CD4-positive, alpha-beta T cell treated with Interleukin-15 for 4 hours (primary cell): ENCODE data around the gene LCE6A.

Experiments
- DNase-seq: peaks from one replicate; pipeline ENCODE4 v3.0.0-alpha.2; 2020; ENCODE audit warnings: low spot score

The LCE6A gene, protein sequence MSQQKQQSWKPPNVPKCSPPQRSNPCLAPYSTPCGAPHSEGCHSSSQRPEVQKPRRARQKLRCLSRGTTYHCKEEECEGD

DNA sequence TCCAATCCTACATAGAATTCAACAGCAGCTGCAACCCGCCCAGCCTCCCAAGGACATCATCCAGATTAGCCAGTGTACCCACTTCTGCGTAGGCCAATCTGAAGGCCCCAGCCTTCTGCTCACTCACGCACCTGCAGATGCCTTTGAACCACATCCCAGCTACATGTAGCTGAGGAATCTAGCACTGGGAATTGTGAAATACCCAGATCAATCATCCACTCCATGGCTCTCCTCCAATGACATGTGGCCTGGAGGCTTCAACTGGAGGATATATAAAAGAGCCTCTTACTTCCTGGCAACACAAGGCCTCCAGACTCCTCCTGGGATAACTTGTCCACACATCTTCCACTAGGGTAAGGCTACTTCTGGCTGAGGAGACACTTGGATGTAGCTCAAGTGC lies at the start of gene LCE6A:
Gene LCE6A (plus strand): TSS at position 301 of the 400 bp plus-strand sequence. CDS start 665 bp downstream, outside the sequence.
- no peak for DNase-seq

DNA sequence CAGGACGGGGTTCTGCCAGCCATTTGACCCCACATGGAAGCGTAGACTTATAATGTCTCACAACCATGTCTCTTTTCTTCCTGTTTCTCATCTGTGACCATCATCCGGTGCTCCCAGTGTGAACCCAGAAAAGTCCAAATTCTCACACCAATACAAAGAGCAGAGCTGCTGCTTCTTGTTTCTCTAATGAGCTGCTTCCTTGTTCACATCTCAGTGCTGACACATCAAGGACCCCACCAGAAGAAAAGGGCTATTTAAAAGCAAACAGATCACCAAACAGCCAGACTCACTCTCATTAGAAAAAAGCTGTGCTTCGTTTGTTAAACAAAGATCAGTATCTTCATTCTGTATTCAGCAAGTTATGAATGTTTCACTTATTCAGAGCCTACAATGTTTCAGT lies 47.0 kb upstream of the LCE6A start:
- no peak for DNase-seq

DNA sequence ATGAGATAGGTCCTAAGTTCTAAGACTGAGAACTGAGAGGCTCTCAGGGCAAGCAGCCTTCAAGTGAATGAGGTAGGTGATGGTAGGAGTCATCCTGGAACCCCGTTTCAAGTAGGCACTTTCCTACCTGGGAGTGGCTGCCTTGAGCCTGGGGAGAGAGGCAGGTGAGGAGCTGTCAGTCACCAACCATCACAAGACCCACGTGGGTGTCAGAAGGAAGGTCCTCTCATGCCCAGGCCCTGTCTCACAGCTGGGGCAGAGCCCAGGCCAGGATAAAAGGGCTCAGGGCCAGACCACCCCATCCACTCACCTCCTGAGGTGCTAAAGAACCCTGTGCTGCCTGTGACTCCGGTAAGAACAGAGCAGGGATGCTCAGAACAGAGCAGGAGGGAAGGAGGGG lies 46.2 kb upstream of the LCE6A start, which contains the start of gene LCE1D:
Gene LCE1D (plus strand): TSS at position 301 of the 400 bp plus-strand sequence. CDS start 1,074 bp downstream, outside the sequence.
- no peak for DNase-seq

DNA sequence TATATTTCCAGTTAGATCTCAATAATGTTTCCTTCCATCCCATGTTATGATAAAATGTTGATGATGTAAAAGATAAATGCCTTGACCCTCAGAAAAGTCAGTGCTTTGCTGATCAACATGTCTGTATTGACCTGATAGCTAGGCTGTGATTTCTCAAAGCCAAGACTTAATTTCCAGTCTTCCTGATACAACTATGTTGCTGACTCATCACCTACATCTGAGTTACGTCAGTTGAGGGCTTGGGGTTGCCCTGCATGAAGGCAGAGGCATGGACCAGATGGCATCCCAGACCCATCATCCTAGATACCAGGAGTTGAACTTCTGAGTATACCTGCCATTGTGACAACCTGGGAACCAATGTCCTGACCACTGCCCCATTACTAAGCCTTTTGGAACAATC lies 41.3 kb upstream of the LCE6A start:
- DNase-seq = no peak

DNA sequence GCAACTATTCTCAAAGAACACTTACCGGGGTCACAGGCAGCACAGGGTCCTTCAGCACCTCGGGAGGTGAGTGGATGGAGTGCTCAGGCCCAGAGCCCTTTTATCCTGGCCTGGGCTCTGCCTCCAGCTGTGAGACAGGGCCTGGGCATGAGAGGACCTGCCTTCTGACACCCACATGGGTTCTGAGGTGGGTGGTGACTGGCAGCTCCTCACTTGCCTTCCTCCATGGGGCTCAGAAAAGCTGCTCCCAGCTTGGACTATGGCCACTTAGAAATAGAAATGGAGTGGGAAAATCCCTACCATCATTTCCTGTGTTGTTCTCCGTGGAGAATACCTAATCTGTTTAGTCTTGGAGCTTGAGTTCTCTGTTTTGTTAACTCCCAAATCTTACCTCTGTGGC lies 36.1 kb upstream of the LCE6A start, which contains the start of gene LCE1C:
Gene LCE1C (minus strand): TSS at position 76 of the 400 bp plus-strand sequence. CDS start 1,173 bp downstream, outside the sequence.
- DNase-seq = no peak

DNA sequence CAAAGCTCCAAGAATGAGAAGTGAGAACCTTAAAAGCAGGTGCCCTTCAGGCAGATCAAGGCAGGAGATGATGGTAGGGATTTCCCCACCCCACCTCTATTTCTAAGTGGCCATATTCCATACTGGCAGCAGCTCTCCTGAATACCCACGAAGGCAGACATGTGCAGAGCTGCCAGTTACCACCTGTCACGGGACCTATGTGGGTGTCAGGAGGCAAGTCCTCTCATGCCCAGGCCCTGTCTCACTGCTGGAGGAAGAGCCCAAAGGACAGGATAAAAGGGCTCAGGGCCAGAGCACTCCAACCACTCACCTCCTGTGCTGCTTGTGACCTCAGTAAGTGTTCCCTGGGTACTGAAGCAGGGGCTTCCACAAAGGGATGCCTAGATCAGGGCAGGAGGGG lies 31.6 kb upstream of the LCE6A start:
- no peak for DNase-seq

DNA sequence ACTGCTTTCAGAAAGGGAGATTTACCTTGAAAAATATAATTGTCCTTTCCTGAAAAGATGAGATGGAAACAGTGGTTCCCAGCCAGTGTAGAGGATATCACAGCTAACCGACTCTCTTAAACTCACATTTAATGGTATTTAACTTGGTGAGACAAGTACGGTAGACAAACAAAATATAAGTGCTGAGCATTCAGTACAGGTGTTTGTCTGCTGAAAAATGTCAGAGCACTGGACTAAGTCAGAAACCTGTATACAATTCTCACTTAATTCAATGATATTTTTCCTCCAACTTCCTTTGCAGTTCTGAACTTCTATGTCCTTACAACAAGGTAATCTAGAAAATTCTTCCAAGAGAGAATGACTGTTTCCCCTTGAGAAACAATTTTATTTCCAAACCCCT lies 31.0 kb upstream of the LCE6A start, which contains the start of gene LCE1B:
Gene LCE1B (plus strand): TSS at position 301 of the 400 bp plus-strand sequence. CDS start 476 bp downstream, outside the sequence.
- no peak for DNase-seq

DNA sequence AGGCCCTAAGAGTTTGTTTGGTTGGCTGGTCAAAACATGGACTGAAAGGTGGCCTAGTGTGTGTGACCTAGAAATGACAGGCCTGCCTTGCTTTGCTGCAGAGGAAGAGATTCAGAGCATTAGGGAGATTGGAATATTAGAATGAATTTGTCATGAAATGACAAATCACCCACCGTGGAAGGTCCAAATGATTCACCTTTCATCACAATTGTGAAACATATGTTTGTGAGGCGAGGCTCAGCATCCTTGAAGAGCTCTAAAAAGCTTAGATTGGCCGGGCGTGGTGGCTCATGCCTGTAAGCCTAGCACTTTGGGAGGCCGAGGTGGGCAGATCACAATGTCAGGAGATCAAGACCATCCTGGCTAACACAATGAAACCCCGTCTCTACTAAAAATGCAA lies 25.3 kb upstream of the LCE6A start:
- no peak for DNase-seq

DNA sequence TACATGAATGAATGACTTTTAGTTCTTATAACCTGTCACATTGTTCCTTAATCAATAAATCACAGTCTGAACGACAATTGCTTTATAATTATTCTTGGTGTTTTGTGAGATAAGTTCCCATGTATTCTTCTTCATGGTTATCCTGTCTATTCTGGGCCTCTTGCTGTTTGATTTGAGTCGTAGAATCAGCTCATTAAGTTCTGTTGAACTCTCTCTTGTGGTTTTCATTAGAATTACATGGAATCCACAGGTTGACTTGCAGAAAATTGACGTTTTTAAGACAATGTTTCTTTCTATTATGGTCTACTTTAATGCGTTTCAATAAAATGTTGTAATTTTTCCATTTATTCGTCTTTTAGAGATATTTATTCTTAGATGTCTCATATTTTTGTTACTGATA lies 19.4 kb upstream of the LCE6A start:
- no peak for DNase-seq

DNA sequence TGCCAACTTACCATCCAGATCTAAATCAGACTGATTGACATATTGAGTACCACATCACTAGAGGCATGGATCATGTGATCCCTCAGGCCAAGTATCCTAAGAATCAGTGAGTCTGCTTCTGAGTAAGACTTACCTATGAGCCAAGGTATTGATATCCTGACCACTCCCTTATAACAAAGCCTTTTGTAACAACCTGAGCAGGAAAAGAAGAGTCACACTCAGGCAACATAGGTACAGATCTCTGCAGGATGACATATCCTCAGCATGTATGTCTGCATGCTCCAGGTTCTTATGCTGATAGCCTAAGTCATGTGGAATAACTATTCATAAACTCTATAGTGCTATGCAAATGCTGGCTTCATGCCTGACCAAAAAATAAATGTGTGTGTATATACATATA lies 17.7 kb upstream of the LCE6A start:
- no peak for DNase-seq

DNA sequence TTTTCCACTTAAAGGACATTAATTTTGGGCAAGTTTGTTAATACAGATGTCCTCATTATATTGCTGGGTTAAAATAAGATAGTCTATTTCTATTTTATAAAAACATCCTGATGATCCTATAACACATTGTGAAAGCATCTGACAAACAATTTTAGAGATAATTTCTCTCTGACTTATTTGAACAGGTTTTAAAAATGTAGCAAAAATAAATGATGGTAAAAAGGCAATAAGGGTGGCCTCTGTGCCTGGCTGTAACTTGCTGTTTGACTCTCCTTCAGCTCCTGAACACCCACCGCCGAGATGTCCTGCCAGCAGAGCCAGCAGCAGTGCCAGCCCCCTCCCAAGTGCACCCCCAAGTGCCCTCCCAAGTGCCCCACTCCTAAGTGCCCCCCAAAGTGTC lies 15.5 kb upstream of the LCE6A start, which contains the start of gene LCE1A:
Gene LCE1A (plus strand): TSS at position 301 of the 400 bp plus-strand sequence. CDS start 0 bp downstream, at position 301.
- DNase-seq = no peak

DNA sequence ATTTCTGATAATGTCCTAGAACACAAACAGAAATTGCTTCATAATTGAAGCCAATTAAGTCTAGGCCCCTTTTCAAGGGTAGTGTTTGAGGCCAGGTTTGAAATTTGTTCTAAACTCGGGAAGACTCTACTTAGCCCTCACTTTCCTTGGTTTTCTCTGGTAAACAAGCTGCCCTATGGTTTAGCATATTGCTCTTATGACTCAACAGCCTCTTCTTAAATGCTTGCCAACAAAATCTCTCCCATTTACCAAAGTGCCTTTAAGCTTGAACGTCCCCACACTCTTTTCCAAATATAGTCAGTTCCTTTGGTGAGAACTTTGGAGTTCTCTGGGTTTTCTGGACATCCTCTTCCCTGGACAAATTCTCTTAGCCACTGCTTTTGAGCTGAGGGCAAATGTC lies 5.8 kb upstream of the LCE6A start:
- DNase-seq = no peak

DNA sequence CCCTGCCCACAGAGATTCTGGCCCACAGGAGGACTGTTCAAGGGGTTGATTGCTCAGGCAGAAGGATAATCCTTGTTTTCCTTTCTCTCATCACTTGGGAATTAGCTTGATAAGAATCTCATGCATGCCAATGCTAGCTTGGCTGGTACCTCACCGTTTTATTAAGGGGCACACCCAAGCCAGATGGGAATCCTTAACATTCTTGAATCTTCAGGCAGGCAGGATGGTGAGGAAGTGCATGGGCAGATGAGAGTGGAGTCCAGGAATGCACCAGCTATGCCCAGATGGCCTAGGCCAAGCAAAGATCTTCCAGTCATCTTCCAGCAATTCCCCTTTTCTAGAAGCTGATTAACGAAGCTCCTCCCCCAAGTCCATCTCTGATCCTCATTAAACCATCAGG lies 13.0 kb downstream of the LCE6A start:
- DNase-seq = no peak

DNA sequence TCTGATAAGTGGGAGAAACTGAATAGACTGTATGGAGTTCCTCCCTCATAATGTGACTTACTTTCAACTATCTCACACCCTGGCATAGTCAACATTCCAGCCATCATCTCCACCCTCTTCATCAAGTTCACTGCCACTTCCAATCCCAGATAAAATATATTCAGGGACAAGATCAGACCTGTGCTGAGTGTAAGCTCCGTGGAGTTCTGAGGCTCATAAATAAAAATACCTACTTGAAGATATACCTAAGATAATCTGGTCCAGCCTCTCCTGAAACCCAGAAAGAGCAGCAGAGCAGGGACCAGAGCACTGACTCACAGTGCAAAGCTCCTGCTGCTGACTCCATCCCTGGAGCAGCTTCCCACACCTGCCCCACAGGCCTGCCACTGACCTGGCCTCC lies 15.4 kb downstream of the LCE6A start:
- DNase-seq = no peak

DNA sequence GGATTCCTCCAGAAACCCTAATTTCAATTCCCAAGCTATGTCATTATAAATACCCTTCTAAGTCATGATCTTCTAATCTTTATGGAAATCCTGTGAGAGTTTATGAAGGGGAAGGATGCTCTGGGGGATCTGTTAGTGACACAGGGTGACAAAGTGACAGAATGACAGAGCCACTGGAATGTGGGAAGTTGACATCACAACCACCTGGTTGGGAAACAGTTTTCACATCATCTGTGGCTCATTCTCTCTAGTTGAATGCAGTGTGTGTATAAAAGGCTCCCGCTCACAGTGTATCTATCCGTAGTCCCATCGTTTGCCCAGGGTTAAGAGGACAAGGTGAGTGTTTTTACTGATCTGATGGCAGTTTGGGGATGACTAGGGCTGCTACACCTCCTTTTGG lies 17.0 kb downstream of the LCE6A start, which contains the start of gene LCE7A:
Gene LCE7A (plus strand): TSS at position 301 of the 400 bp plus-strand sequence. CDS start 702 bp downstream, outside the sequence.
- DNase-seq = no peak

DNA sequence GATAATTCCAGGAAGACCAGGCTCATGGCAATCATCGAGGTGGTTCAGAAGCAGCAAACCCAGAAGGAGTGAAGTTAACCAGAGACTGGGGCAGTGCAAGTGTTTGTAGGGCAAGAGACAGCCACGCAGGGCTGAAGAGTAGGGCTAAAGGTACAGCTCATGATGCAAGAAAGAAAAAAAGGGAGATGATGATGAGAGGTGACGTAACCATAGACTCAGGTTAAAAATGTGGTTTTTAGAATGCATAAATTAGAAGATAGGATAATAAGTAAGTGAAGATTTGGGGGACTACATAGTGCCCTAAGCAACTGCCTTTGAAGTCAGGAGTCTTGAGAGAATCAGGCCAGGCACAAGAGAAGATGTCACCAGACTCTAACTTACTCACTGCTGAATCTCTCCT lies 17.5 kb downstream of the LCE6A start:
- no peak for DNase-seq

DNA sequence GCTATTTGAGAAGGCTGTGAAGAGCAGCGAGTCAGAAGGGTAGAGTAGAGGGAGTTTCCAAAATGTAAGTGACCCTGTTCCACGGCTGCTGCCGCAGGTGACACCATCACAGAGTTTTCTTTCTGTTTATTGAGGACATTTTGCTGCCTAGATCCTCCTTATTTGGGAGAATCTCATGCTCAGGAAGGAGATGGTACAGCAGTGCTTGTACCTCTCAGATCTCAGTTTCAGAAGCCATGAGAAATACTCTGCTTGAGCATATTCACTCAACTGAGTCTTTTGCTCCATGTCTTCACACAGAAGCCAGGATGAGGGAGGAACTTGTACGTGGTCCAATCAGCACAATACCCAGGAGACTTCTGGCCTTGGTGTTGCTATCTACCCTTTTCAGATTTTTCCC lies 18.7 kb downstream of the LCE6A start:
- no peak for DNase-seq

DNA sequence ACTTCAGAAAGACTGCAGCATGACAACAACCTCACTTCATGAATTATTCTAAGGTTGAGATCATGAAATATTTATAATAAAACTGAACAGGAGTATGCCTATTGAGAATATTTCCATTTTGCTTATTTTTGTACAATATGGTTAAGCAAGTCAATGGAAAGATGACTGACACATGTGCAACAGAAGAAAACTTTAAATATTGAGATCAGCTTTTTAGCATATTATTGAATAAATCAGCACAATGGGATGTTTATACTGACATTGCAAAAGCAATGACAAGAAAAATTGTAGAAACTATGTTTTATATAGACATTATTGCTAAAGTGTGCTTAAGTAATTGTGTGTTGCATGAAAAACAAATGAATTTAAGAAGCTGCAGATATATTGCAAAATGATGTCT lies 21.8 kb downstream of the LCE6A start:
- no peak for DNase-seq

DNA sequence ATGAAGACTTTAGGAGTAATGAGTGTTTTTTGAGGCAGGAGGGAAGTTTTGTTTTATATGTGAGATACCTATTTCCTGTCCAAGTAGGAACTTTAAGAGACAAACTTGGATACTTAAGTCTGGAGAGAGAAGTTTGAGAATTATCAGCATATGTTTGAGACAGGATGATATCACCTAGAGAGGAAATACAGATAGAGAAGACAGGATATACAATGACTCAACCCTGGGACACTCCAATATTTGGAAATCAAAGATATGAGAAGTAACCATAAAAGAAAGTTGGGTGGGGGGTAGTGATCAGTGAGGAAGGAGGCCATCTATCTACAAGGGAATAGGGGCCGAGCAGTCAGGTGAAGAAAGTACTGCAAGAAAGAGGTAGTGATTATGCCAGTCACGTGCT lies 23.7 kb downstream of the LCE6A start:
- DNase-seq = no peak

DNA sequence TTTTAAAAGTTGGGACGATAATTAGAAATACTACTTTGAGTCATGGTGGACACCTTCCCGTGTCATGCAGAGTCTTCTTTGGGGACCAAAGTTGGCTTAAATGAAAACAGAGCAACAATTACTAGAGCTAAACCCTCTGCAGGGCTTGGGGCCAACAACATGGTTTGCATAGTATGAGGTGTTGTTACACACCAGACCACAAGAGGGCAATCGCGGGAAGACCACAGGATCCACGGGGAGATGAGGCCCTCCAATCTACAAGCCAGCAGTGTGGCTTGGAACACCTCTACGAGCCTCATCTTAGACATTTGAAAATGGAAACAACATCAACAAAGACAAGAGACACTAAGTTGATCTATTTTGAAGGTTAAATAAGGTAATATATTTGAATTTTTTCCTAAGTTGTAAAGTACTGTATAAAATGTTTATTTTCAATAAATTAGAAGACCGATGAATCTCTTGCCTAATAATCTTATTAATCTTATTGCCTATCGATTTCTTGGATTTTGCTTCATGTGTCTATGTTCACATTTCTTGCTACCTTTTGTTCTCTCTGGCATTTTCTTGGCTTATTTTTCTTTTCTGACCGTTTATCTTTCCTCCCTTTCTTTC lies 27.3 kb downstream of the LCE6A start:
- peak; percentile 57 for DNase-seq

DNA sequence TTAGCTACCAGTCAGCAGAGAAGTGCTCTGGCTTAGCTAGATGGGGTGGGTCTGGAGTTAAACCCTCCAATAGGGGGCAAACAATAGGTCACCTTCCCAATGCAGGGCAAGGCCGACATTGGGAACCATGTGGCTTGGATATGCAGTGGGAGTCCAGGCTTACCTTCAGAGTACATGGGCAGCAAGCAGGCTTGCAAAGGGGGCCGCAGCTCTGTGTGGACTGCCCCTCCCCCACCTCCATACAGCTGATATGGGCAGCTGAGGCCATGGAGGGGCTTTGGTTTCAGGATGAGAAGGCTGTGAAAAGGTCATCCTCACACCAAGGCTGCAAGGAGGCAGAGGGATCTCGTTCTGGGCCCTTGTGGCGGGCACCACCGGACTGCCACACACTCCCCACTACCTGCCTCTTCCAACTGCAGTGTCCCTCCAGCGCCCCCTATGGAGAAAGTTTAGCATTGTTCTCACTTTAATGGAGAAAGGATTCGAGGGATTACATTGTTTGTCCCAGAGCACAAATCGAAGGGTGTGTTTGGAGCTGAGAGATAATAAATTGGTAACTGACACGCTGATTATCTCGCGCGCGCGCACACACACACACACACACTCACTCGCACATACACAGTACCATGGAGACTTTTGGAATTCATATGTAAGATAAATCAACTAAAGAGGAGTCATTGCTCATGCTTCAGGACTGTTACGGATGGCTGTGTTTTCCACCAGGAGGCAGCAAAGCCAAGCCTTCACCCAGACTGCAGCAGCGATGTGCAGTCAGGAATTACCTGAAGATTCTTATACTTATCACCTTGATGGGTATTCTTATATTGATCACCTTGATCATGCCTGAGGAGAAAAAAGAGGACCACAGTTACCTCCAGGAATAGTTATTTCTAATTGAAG lies 28.4 kb downstream of the LCE6A start:
- DNase-seq = no peak

DNA sequence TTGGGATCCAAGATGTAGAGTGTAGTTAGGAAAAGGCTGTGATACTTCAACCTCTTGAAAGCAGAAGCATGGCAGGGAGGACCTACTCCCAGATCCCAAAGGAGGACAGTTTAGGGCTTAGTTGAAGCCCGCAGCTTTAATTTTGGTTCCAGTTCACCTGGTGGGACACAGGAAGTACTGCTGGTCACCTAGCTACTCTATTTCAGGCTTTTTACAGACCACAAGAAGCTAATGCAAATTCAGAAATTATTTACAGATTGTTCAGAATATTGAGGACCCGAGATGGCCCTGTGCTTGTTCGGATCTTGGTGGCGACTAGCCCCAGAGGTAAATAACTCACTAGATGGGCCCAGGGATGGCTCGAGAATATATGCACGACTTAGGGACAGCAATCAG lies 29.1 kb downstream of the LCE6A start:
- no peak for DNase-seq

DNA sequence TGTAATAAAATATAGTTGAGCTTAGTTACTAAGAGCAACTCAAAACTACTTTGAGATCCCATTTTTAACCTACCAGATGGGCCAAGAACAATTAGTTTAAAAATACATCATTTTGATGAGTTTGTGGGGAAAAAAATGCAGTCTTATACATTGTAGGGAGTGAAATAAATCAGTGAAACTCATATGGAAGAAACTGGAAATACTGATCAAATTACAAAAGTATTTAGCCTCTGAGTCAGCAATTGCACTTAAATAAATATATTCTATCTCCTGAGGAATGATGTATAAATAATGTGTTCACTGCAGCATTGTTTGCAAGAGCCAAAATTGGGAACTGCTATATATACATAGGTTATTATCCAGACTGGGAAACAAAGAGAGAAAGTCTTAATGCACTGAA lies 30.8 kb downstream of the LCE6A start:
- no peak for DNase-seq
